ENCODE data around the gene C17orf78.

- TF ChIP-seq POLR2AphosphoS5 (IDR thresholded peaks at IDR 0.05; ENCODE audit: low read depth, low read length) (no peak), FOXP2 (optimal IDR thresholded peaks at IDR 0.05; ENCODE audit: borderline replicate concordance, extremely low read depth, extremely low read length, insufficient read depth) (no peak), REST (IDR thresholded peaks at IDR 0.05; ENCODE audit: insufficient read depth in 1 of 2, low read depth in 2 of 2, low read length in 2 of 2) (no peak), TAF1 (IDR thresholded peaks at IDR 0.05; ENCODE audit: borderline replicate concordance, insufficient read depth, low read length) (no peak), SIN3A (IDR thresholded peaks at IDR 0.05; ENCODE audit: borderline replicate concordance, insufficient read depth, low read length) (no peak)
Observed at GRCh38 chr17:37384560-37385149, 8.9 kb downstream of the C17orf78 start.
